Upper lobe of left lung (tissue), 6 donors: ENCODE results near the gene TMTC1. TPM values are rescaled to one million over a fixed set of nuclear protein-coding genes. Genes with fewer than 3 reads are reported as not detected.

Source experiments
- ATAC-seq, 2 donors: fragments of 200-7000 bp; cut with Tn5 transposase; one replicate each; pipeline ENCODE4 v1.9.1; 2022; ENCODE audit warnings: mild to moderate bottlenecking in 2 of 2, moderate library complexity in 2 of 2; ENCODE audit not compliant: low FRiP score in 2 of 2
- DNase-seq, 2 donors: peaks; one replicate each; pipeline ENCODE4 v3.0.0-alpha.2; 2019 to 2020
- H3K27ac ChIP-seq, 4 donors: fragments of 200-600 bp; sonication (generic); one replicate each; pipeline ENCODE4 v1.5.1; 2016 to 2019
- H3K27me3 ChIP-seq, 4 donors: fragments of 200-600 bp; sonication (generic); one replicate each; pipeline ENCODE4 v1.5.1; 2017 to 2019
- H3K36me3 ChIP-seq, 4 donors: fragments of 200-600 bp; sonication (generic); one replicate each; pipeline ENCODE4 v1.5.1; 2016 to 2019
- H3K4me1 ChIP-seq, 4 donors: fragments of 200-600 bp; sonication (generic); one replicate each; pipeline ENCODE4 v1.5.1; 2018 to 2019
- H3K4me3 ChIP-seq, 4 donors: fragments of 200-600 bp; sonication (generic); one replicate each; pipeline ENCODE4 v1.5.1; 2017 to 2019; ENCODE audit warnings: mild to moderate bottlenecking in 2 of 4, moderate library complexity in 1 of 4
- H3K9me3 ChIP-seq, 4 donors: fragments of 200-600 bp; sonication (generic); one replicate each; pipeline ENCODE4 v1.5.1; 2018 to 2019
- CTCF ChIP-seq, 6 experiments: fragments of 450-650 bp in 4 of 6; fragments of 200-600 bp in 2 of 6; sonication (generic) in 2 of 6; IDR thresholded peaks; one replicate each; pipeline ENCODE4 v1.5.1; 2016 to 2019; ENCODE audit warnings: antibody characterized with exemption in 6 of 6
- EP300 ChIP-seq, 4 donors: sonication (generic); formaldehyde crosslinking; IDR thresholded peaks; one replicate each; pipeline ENCODE4 v1.5.1; 2017; ENCODE audit warnings: antibody characterized with exemption in 4 of 4, control low read depth in 2 of 4
- POLR2A ChIP-seq, 4 donors: fragments of 450-650 bp; IDR thresholded peaks; one replicate each; pipeline ENCODE4 v1.5.1; 2016 to 2017; ENCODE audit warnings: antibody characterized with exemption in 4 of 4, mild to moderate bottlenecking in 2 of 4
- POLR2AphosphoS5 ChIP-seq, 2 donors: sonication (generic); formaldehyde crosslinking; IDR thresholded peaks; one replicate each; pipeline ENCODE4 v1.5.1; 2017; ENCODE audit warnings: antibody characterized with exemption in 2 of 2
- WGBS, 2 donors: methylation state at CpG; one replicate each; pipeline ENCODE4 v1.1.5; 2017 to 2018; 5-methylcytosine and 5-hydroxymethylcytosine counted together
- total RNA-seq, 6 donors: library from RNA; depleted of rRNA in 4 of 6; stranded (reverse); fragments of >200 nt in 4 of 6; gene quantifications; one replicate each; pipeline versions ENCODE4 v1.1.0 to v1.2.1, GENCODE V29; 2016 to 2021
- donor health status: DM: no; HTN: no; CAD: no; lungs with moderate emphysema.
- donor health status: DM: no; HTN: yes; CAD: no; lungs with severe emphysema.

TMTC1 gene
- total RNA-seq, 6 donors from 2014 or later: 25.1 to 39.3 (median 29.7) TPM

- no peak for ATAC-seq
- Histone ChIP-seq H3K36me3 (no peaks in the 10 kb centered on the region), H3K27ac (no peak overlapping the region), H3K27me3 (no peaks in the 10 kb centered on the region), H3K4me1 (no peaks in the 10 kb centered on the region), H3K9me3 (no peaks in the 10 kb centered on the region), H3K4me3 (no peak overlapping the region)
- WGBS, 2 donors: 72 to 79% methylated on average over 6 of the region's 6 CpGs
- TF ChIP-seq POLR2A (IDR thresholded peaks at IDR 0.05) (no peak), POLR2AphosphoS5 (IDR thresholded peaks at IDR 0.05) (no peak), EP300 (IDR thresholded peaks at IDR 0.05) (no peak), CTCF (IDR thresholded peaks at IDR 0.05) (no peak)
- DNase-seq: no peak
These were observed 127.9 kb downstream of the TMTC1 start for GRCh38 chr12:29655861-29656260.

DNA sequence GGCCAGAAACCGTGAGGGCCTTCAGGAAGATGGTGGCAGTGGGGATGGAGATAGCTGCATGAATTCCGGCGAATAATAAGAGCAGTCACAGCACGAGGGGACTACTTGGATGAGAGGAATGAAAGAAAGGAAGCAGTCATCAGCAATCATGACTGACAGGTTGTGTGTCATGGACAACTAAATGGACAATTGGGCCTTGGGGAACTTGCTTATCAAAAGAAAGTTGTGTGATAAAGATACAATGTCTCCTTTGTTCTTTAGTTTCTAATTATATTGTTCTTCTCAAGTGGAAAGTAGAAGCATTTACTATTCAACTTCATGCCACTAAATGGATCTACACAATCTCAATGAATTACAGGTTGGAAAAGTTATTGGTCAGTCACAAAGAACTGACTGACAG lies 130.5 kb downstream of the TMTC1 start:
- 83 to 85% methylated on average over 4 of the region's 4 CpGs for WGBS, 2 donors
- TF ChIP-seq EP300 (IDR thresholded peaks at IDR 0.05) (no peak), CTCF (IDR thresholded peaks at IDR 0.05) (no peak), POLR2AphosphoS5 (IDR thresholded peaks at IDR 0.05) (no peak), POLR2A (IDR thresholded peaks at IDR 0.05) (no peak)
- ATAC-seq: no peak

DNA sequence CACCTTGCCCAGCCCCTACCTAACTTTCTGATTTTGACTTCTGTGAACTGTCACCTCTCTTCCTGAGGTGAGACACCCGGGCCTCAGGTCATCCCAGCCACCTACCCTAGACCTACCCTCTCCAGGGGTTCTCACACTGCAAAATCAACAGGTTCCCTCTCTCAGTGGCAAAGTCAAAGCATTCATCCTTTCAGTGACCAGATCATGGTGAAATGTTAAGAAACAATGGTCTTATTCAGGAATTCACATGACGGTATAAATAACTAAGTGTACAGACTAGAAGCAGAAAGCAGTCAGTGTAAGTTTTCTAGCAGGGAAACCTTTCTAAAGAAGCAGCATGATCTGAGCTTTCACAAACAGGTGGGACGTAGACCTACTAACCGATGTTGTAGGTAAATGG lies 133.4 kb downstream of the TMTC1 start:
- TF ChIP-seq CTCF (IDR thresholded peaks at IDR 0.05) (no peak), EP300 (IDR thresholded peaks at IDR 0.05) (no peak), POLR2A (IDR thresholded peaks at IDR 0.05) (no peak), POLR2AphosphoS5 (IDR thresholded peaks at IDR 0.05) (no peak)
- WGBS, 2 donors: 85 to 93% methylated on average over 4 of the region's 4 CpGs
- no peak for DNase-seq
- ATAC-seq: no peak
- H3K9me3 ChIP-seq: no peaks in the 10 kb centered on the region
- H3K27ac ChIP-seq: no peak overlapping the region
- H3K36me3 ChIP-seq: peaks cover 0 to 3% (median 0%) of the 10 kb centered on the region in 4 donors
- H3K4me1 ChIP-seq: no peaks in the 10 kb centered on the region
- H3K4me3 ChIP-seq: no peak overlapping the region
- H3K27me3 ChIP-seq: no peaks in the 10 kb centered on the region

More for the DNA sequence above, 130.5 kb downstream of the TMTC1 start:
- no peak overlapping the region for H3K4me3 ChIP-seq
- DNase-seq: no peak
- peaks cover 0 to 3% (median 0%) of the 10 kb centered on the region in 4 donors for H3K36me3 ChIP-seq
- no peaks in the 10 kb centered on the region for H3K9me3 ChIP-seq
- no peaks in the 10 kb centered on the region for H3K4me1 ChIP-seq
- no peak overlapping the region for H3K27ac ChIP-seq
- no peaks in the 10 kb centered on the region for H3K27me3 ChIP-seq

- ATAC-seq: no peak
- Histone ChIP-seq H3K36me3 (peaks cover 0 to 3% (median 0%) of the 10 kb centered on the region in 4 donors), H3K4me1 (no peaks in the 10 kb centered on the region), H3K4me3 (no peak overlapping the region), H3K9me3 (no peaks in the 10 kb centered on the region), H3K27me3 (no peaks in the 10 kb centered on the region), H3K27ac (no peak overlapping the region)
- no peak for DNase-seq
- WGBS, 2 donors: 69 to 77% methylated on average over 2 of the region's 2 CpGs
- TF ChIP-seq POLR2A (IDR thresholded peaks at IDR 0.05) (no peak), CTCF (IDR thresholded peaks at IDR 0.05) (no peak)
These were observed 134.0 kb downstream of the TMTC1 start for GRCh38 chr12:29649722-29650121.

GRCh38 chr12:29644536-29645162 lies 139.1 kb downstream of the TMTC1 start:
- no peak overlapping the region for H3K27ac ChIP-seq
- no peak for TF ChIP-seq POLR2A (IDR thresholded peaks at IDR 0.05)
- TF ChIP-seq EP300 (IDR thresholded peaks at IDR 0.05): no peak
- no peak for TF ChIP-seq POLR2AphosphoS5 (IDR thresholded peaks at IDR 0.05)
- TF ChIP-seq CTCF (IDR thresholded peaks at IDR 0.05): no peak
- no peak overlapping the region for H3K4me3 ChIP-seq
- 93 to 95% methylated on average over 1 of the region's 1 CpG for WGBS, 2 donors
- H3K27me3 ChIP-seq: no peaks in the 10 kb centered on the region
- no peaks in the 10 kb centered on the region for H3K36me3 ChIP-seq
- ATAC-seq (no peak), DNase-seq (no peak)
- H3K4me1 ChIP-seq: no peaks in the 10 kb centered on the region
- H3K9me3 ChIP-seq: no peaks in the 10 kb centered on the region
